Islet of Langerhans (tissue), 1 donor: Measurements from ENCODE around the gene COPS9.

ENCODE experiments used
- FAIRE-seq: peaks from one replicate; lab custom pipeline; 2011; peaks lifted over from hg19 to GRCh38; lab: Jason Lieb, UNC

COPS9 gene

GRCh38 chr2:240166191-240166590 is 30.1 kb upstream of the COPS9 start:
- FAIRE-seq = no peak

- FAIRE-seq = no peak
Measured at GRCh38 chr2:240165661-240166060, 29.6 kb upstream of the COPS9 start.

GRCh38 chr2:240165034-240165433 is 28.9 kb upstream of the COPS9 start:
- no peak for FAIRE-seq

- FAIRE-seq = no peak
Measured at GRCh38 chr2:240164586-240164985, 28.5 kb upstream of the COPS9 start.

- no peak for FAIRE-seq
Measured at GRCh38 chr2:240163844-240164574, 27.9 kb upstream of the COPS9 start.

GRCh38 chr2:240162939-240163714 is 27.0 kb upstream of the COPS9 start:
- FAIRE-seq = no peak

- FAIRE-seq = no peak
Measured at GRCh38 chr2:240162531-240162930, 26.4 kb upstream of the COPS9 start.

- no peak for FAIRE-seq
Measured at GRCh38 chr2:240162032-240162431, 25.9 kb upstream of the COPS9 start.

- no peak for FAIRE-seq
Measured at GRCh38 chr2:240161087-240161750, 25.1 kb upstream of the COPS9 start.

GRCh38 chr2:240160291-240161086 is 24.4 kb upstream of the COPS9 start:
- no peak for FAIRE-seq

- no peak for FAIRE-seq
Measured at GRCh38 chr2:240159251-240159839, 23.2 kb upstream of the COPS9 start.

GRCh38 chr2:240157147-240157470 is 21.0 kb upstream of the COPS9 start:
- no peak for FAIRE-seq

GRCh38 chr2:240156435-240157146 is 20.5 kb upstream of the COPS9 start:
- no peak for FAIRE-seq

GRCh38 chr2:240155745-240156390 is 19.8 kb upstream of the COPS9 start:
- FAIRE-seq = no peak

GRCh38 chr2:240155048-240155744 is 19.1 kb upstream of the COPS9 start:
- FAIRE-seq = no peak

- no peak for FAIRE-seq
Measured at GRCh38 chr2:240154606-240155005, 18.5 kb upstream of the COPS9 start.

- FAIRE-seq = no peak
Measured at GRCh38 chr2:240153418-240153817, 17.3 kb upstream of the COPS9 start.

- FAIRE-seq = no peak
Measured at GRCh38 chr2:240151477-240152031, 15.4 kb upstream of the COPS9 start.

- no peak for FAIRE-seq
Measured at GRCh38 chr2:240149943-240150784, 14.1 kb upstream of the COPS9 start.
